Testis (tissue), 2 donors: ENCODE measurements around the gene OSBPL3.

Experiments
- CTCF ChIP-seq, 3 experiments: fragments of 450-650 bp in 2 of 3; fragments of 200-600 bp in 1 of 3; sonication (generic) in 1 of 3; IDR thresholded peaks; one replicate each; pipeline ENCODE4 v1.5.1; 2016 to 2019; ENCODE audit warnings: antibody characterized with exemption in 3 of 3, mild to moderate bottlenecking in 2 of 3, moderate library complexity in 1 of 3
- POLR2A ChIP-seq: fragments of 450-650 bp; IDR thresholded peaks from one replicate; pipeline ENCODE4 v1.6.1; 2017; ENCODE audit warnings: antibody characterized with exemption, mild to moderate bottlenecking, moderate library complexity

- no peak for TF ChIP-seq POLR2A
- no peak for TF ChIP-seq CTCF (IDR thresholded peaks at IDR 0.05)
These were observed 46.7 kb downstream of the OSBPL3 start for GRCh38 chr7:24933298-24933697.
